Transverse colon (tissue), 4 donors: ENCODE data around the gene UTRN. TPM values are rescaled to one million over a fixed set of nuclear protein-coding genes. Genes with fewer than 3 reads are reported as not detected.

Experiments
- total RNA-seq, 4 donors: library from RNA; depleted of rRNA; stranded (reverse); fragments of >200 nt; gene quantifications; one replicate each; pipeline ENCODE4 v1.1.0, GENCODE V29; 2016

Gene UTRN
- total RNA-seq, 4 donors from 2014 or later, result 42.3 to 134 (median 94.1) TPM

Other genes with a start within 250 kb of the UTRN start
- 100 to 1,000 TPM in 2 of 4 donors, 10 to 100 TPM in 2; 60.2 to 187 (median 101) TPM for gene SF3B5, start 189.8 kb upstream of the UTRN start, total RNA-seq
- gene STX11, start 134.8 kb upstream of the UTRN start, total RNA-seq, result 1 to 10 TPM in 3 of 4 donors, not detected in 1; 1.8 to 3.0 (median 2.3) TPM